M059J (cell line): Measurements from ENCODE around the gene SLC9A8. TPM values are rescaled to one million over a fixed set of nuclear protein-coding genes. Genes with fewer than 3 reads are reported as not detected.
"Not testable (repeated sequence)": the region's sequence is repeated elsewhere in the genome, so short reads cannot be mapped to it uniquely, and the experiment has no call there.

ENCODE experiments used
- DNase-seq: peaks from one replicate; pipeline ENCODE4 v3.0.0-alpha.2; 2012; ENCODE audit warnings: low read depth
- total RNA-seq: library from RNA; depleted of rRNA; stranded (reverse); fragments of >200 nt; shearing (Covaris generic); gene quantifications from 2 replicates; pipeline ENCODE4 v1.2.3, GENCODE V29; 2014

The SLC9A8 gene
- total RNA-seq, 1 experiment from 2014 or later = 9.0 TPM

DNA sequence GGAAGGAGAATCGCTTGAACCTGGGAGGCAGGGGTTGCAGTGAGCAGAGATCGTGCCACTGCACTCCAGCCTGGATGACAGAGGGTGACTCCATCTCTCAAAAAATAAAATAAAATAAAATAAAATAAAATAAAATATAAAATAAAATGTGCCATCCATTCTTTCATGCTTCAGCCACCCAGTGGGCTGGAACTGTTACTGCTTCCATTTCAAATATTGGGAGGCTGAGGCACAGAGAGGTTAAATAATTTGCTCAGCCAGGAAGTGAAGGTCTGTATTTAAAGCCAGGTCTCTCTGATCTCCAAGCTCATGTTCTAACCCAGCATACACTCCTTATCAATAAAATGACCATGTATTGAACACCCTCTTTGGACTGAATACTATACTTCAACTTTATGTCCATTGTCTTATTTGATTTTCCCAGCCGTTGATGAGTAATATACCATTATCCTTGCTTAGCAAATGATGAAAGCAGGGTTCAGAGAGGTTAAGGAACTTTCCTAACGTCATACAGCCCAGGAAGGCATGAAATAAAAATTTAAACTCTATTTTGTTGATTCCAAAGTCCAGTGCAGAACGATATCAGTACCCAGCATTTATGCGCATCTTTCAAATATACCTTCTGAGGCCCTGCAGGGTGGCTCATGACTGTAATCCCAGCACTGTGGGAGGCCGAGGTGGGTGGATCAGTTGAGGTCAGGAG is 25.8 kb upstream of the SLC9A8 start:
- DNase-seq = no peak

DNA sequence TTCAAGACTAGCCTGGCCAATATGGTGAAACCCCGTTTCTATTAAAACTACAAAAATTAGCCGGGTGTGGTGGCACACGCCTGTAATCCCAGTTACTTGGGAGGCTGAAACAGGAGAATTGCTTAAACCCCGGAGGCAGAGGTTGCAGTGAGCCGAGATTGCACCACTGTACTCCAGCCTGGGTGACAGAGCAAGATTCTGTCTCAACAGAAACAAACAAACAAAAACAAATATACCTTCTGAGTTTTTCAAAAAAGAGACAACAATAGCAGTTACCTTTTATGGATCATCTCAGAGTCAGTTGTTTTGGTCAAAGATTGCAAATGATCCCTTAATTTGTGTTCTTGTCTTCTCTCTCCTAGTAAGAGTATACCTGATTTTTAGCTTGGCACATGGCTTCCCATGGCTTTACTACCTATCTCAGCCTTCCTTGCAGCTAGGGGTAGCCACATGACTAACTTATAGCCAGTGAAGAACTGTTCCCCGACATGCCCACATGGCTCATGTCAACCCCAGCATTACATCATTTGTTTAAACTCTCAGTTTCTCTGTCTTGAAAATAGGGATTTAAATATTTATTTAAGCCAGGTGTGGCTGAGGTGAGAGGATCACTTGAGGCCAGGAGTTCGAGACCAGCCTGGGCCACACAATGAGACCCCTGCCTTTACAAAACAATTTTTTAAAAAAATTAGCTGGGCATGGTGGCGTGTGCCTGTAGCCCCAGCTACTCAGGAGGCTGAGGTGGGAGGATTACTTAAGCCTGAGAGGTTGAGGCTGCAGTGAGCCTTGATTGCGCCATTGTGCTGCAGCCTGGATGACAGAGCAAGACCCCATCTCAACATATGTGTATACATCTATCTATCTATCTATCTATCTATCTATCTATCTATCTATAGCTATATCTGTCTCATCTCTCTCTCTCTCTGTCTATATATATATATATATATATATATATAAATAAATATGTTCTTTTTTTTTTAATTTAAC is 25.0 kb upstream of the SLC9A8 start:
- DNase-seq = no peak

DNA sequence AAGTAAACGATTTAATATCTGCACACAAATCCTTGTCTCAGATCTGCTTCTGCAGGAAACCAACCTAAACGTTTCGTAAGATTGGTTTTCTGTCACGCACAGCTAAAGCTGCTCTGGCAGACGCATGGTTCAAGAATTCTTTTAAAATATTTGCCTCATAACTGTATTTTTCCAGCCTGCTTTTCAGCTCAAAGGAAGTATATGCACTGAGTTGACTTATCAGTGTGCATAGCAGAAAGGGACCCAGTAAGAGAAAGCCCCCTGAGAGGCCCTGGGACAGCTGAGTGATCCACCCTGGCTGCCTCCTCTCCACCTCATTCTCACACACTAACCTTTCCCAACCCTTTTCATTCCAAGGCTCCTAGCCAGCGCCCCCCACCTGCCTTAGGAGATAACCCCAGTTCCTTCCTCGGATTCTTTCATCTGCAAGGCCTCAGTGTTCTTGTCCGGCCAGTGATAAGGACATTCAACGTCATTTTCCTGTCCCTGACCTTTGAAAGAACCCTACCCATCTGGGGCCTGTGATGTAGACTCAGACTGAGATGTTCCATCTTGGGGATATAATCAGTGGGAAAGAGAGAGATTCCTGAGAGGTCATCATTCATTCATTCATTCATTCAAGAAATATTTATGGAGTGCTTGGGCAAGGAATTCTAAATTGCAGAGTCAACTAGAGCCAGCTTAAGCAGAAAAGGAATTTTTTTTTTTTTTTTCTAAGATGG is 22.4 kb upstream of the SLC9A8 start:
- DNase-seq = peak; percentile 67

DNA sequence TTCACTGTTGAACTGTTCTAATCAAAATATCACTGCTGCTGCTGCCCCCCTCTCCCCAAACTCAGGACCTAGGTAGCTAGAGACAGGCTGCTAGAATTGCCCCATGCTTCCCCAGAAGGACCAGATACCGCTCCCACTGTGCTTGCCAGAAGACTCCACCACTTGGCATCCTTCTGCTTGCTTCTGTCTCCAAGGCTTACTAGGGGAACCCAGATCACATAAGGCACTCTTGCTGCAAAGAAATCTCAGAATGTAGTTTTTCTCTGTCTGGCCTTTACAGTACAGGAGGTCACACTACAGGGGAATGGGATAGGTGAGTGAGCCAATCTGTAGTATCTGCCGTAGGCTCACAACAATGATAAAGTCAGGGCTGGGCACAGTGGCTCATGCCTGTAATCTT is 21.5 kb upstream of the SLC9A8 start:
- DNase-seq = no peak

DNA sequence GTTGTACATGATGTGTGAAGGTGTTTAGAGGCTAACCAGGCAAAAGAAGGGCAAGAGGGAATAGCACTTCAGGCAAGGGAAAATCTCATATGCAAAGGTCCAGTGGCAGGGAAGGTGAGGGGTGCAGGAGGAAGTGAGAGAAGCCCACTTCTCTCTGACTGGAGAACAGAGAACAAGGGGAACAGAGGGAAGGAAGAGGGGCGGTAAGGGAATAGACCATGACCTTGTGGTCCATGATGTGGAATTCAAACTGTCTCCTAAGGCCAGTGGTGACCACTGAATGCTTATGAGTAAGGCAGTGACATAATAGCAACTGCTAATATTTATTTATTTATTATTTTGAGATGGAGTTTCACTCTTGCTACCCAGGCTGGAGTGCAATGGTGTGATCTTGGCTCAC is 20.6 kb upstream of the SLC9A8 start:
- peak; percentile 58 for DNase-seq

DNA sequence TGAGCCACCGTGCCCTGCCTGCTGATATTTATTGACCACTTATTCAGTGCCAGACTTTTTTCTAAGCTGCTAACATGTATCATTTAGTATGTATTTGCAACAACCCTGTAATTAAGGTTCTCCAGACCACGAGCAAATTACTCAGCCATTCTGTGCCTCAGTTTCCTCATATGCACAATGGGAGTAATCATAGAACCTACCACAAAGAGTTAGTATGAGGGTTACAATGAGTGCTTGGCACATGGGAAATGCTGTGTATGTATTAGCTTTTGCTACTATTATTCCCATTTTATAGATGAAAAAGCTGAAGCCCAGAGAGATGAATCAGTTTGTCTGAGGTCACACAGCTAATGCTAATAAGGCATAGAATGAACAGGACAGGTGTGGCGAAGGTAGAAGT is 20.0 kb upstream of the SLC9A8 start:
- no peak for DNase-seq

DNA sequence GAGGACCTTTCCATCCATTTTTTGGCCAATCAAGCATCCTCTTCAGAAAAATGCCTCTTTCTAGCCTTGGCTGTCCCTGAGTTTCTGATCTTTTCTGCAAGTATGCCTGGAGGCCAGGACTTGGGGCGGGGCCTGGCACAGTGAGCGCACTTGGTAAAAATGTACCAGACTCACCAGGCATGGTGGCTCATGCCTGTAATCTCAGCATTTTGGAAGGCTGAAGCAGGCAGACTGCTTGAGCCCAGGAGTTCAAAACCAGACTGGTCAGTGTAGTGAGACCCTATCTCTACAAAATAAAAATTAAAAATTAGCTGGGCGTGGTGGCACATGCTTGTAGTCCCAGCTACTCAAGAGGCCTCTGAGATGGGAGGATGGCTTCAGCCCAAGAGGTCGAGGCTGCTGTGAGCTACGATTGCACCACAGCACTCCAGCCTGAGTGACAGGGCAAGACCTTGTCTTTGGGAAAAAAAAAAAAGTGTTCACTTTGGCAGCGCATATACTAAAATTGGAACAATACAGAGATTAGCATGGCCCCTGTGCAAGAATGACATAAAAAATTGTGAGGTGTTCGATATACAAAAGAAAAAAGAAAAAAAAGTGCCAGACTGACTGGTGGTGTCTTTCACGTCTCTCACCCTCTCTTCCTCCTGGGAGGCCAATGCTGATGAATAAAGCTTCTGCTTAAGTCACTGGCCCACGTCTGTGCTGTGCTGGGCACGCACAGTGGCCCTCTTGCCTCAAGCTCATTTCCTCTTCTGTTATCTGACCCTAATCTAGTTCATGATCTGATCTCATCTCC is 18.1 kb upstream of the SLC9A8 start:
- DNase-seq = peak; percentile 53

DNA sequence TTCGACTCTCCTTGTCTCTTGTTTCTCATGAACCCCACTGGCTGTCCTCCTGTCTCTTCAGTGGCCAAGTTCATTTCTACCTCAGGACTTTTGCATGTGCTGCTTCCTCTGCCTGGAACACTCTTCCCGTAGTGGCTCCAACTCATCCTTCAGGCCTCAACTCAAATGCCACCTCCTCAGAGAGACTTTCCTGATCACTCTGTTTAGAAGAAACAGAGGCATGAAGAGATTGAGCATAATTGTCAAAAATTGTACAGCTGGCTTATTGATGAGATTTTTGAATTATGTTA is 17.5 kb upstream of the SLC9A8 start:
- no peak for DNase-seq

DNA sequence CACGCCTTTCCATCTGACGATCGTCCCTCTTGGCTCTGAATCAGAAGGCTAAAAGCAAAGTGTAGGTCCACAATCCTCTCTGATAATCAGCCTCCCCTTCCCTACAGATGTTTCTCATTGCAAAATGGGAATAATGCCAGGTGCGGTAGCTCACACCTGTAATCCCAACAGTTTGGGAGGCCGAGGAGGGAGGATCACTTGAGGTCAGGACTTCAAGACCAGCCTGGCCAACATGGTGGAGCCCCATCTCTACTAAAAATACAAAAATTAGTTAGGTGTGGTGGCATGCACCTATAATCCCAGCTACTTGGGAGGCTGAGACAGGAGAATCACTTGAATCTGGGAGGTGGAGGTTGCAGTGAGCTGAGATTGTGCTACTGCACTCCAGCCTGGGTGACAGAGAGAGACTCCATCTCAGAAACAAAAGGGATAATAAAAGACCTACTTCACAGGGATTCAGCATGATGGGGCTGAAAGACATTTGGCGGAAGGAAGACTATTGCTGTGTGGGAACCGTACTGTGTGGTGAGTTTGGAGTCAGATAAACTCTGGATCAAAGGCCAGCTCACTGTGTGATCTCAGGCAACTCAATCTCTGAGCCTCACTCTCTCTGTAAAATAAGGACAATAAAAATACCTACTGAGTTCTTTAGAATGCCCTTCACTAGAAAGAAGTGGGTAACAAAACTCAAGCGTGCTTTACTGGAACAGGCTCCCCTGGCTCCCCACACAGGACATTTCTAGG is 15.9 kb upstream of the SLC9A8 start:
- no peak for DNase-seq

DNA sequence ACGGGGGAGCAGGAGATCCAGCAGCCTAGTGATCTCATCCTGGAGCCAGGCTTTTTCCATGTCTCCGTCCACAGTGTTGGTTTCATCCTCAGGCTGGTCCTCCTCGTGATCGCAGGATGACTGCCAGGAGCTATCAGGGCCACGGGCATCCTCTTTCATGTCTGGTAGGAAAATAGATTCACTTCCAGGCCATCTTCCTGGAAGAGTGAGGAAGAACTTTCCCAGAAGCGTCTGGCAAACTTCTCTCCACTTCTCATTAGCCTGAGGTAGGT is 15.3 kb upstream of the SLC9A8 start:
- no peak for DNase-seq

DNA sequence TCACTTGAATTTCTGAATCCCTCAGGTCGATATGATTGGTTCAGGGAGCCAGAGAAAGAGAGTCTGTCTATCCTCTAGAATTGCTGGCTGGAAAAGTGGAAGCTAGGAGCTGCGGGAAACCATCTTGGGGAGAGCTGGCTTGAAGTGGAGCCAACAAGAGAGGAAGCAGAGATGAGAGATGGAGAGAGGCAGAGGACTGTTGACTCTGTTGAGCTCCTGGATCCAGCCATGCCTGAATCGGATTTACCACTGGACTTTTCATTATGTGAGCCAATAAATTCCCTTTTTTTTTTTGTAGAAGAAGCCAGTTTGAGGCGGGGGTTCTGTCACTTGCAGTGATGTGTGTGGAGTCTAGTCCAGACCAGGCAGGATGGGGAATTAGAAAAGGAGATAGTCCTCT is 13.9 kb upstream of the SLC9A8 start:
- DNase-seq = no peak

DNA sequence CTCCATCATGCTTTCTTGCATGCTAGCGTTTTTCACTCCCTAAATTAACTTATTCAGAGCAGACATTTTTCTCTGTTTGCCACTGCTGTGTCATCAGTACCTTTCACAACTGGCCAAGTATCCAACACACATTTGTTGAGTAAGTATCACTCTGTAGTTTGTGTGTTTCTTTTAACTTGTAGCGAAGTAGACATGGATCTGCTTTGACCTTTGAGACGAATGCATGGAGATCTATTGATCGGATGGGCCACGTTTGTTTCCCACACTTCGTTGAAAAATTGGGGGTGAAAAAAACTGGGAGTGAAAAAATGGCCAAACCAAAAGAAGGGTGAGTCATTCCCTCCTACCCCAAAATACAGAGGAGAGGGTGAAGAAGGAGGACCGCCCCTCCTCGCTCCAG is 12.9 kb upstream of the SLC9A8 start:
- no peak for DNase-seq

DNA sequence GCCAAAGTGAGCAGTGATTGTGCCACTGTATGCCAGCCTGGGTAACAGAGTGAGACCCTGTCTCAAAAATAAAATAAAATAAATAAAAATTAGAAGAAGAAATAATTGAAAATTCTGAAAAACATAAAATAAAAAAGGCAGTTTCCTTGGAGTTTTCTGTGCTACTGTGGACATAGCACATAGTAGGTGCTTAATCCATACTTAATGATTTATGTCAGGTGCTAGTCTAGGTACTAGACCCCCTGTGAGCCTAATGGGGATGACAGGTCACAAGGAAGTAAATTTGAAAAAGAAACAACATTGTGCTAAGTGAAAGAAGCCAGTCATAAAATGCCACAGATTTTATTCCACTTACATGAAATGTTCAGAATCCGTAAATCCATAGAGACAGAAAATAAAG is 9.2 kb upstream of the SLC9A8 start:
- DNase-seq = no peak

DNA sequence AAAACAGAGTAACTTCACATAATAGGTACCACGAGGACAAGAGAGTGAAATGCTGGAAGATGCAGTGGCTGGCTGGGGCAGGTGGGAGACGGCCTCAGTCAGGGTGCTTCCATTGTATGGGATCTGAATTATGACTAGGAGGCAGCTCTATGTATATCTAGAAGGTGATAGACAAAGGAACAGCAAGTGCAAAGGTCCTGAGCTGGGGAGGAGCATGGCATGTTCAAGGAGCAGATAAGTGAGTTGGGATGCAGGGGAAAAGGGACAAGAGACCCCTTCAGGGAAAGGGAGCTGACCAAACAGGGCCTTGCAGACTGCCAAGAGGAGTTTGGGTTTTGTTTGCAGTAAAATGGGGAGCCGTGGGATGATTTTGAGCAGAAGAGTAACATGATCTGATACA is 8.3 kb upstream of the SLC9A8 start:
- DNase-seq = no peak

DNA sequence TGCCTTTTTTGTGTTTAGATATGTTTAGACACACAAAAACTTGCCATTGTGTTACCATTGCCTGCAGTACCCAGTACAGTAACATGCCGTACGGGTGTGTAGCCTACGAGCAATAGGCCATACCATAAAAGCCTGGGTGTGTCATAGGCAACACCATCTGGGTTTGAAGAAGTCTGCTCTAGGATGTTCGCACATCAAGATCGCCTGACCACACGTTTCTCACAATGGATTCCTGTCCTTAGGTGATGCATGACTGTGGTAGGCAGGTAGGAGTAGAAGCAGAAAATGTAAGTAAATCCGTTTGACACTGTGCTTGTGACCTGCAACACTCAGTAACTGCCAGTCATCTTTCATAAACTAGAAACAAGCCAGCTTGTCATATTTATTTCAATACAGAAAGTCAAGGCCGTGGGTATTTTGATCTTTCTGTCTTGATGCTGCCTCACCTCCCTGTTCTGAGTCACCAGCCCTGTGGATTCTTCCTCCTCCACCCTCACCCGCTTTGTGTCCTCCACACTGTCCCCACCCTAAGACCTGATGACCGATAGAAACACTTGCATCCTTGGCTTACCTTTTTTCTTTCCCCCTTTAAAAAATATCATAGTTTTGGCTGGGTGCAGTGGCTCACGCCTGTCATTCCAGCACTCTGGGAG is 7.3 kb upstream of the SLC9A8 start:
- not testable (repeated sequence) for DNase-seq

DNA sequence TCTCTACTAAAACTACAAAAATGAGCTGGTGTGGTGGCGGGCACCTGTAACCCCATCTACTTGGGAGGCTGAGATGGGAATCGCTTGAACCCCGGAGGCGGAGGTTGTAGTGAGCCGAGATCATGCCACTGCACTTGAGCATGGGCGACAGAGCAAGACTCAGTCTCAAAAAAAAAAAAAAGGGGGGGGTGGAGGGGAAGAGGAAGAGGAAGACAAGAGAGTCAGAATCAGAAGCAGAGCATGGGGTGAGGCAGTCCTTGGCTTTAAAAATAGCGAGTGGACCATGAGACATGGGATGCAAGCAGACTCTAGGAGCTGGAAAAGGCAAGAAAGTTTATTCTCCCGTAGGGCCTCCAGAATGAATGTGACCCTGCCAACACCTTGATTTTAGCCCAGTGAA is 3.9 kb upstream of the SLC9A8 start:
- no peak for DNase-seq

DNA sequence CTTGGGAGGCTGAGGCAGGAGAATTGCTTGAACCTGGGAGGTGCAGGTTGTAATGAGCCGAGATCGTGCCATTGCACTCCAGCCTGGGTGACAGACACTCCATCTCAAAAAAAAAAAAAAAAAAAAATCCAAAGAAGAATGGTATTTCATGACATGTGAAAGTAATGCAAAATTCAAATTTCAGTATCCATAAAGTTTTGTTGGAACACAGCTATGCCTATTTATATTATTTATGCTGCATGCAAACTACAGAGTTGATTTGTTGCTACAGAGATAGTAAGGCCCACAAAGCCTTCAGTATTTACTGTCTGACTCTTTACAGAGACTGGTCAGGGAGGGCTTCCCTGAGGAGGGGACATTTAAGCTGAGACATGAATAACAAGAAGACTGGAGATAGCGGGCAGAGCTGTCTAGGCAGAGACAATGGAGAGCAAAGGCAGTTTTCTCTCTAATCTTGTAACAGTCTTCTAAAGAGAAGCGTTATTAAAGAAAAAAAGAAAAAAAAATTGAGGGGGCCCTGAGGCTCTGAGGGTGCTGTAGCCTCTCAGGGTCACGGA is 2.7 kb upstream of the SLC9A8 start:
- DNase-seq = no peak

DNA sequence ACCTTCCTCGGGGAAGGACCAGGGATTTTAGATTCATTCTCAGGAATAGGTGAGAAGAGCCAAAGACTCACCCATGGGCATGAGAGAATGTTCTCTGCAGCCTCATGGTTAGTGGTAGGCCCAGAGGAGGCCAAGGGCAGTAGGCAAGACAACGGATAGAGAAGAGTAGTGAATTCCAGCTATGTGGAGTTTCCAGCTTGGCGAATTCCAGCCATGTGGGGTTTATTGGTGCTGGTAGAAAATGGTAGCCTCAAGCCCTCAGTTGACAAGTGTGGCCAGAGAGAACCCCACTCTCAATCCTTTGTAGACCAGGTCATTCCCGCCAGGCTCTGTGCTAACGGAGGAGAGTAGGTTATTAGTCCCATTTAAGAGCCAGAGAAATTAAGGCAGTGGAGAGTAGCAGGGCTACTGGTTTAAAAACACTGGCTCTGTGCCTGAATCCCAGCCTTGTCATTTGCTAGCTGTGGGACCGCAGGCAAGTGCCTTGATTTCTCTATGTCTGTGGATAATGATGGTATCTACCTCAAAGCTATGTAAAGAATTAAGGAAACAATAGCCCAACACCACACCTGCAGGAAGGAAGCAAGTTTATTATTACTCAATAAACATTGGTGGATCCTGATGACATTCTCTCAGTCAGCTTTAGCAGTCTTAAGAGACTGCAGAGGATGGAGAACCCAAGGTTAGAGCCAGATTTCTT is 2.0 kb upstream of the SLC9A8 start:
- DNase-seq = no peak

DNA sequence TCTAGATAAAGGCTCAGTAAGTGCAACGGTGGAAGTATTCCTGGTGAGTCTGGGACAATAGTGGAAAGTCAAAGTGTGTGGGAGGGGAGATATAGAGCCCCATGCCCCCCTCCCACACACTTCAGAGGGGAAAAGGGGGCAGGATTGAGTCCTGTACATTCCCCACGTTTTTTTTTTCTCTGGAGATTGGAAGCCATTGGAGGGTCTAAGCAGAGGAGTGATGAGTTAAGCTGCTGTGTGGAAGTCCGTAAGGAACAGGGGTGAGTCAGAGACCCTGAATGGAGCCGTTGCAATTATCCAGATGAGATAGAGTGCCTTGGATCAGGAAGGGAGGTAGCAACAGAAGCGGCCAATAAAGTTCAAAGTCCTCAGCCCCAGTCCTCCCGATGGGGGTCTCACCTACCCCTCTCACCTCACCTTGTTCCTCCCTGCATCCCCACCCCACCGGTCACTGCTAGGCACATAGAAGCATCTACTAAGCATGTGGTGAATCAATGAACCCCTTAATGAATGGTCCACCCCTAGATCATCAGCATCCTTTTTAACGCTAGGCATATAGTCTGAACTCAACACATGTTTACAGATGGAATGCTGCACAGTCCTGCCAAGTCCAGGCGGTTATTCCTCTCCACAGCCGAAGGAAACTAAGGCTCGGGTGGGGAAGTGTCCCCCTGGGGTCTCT is 662 bp upstream of the SLC9A8 start:
- DNase-seq = peak; percentile 71
